ENCODE measurements around the gene TRIM25. TPM values are rescaled to one million over a fixed set of nuclear protein-coding genes. Genes with fewer than 3 reads are reported as not detected.

Gene TRIM25
- polyA plus RNA-seq, 4 donors = 13.2 to 47.2 (median 30.0) TPM

DNA sequence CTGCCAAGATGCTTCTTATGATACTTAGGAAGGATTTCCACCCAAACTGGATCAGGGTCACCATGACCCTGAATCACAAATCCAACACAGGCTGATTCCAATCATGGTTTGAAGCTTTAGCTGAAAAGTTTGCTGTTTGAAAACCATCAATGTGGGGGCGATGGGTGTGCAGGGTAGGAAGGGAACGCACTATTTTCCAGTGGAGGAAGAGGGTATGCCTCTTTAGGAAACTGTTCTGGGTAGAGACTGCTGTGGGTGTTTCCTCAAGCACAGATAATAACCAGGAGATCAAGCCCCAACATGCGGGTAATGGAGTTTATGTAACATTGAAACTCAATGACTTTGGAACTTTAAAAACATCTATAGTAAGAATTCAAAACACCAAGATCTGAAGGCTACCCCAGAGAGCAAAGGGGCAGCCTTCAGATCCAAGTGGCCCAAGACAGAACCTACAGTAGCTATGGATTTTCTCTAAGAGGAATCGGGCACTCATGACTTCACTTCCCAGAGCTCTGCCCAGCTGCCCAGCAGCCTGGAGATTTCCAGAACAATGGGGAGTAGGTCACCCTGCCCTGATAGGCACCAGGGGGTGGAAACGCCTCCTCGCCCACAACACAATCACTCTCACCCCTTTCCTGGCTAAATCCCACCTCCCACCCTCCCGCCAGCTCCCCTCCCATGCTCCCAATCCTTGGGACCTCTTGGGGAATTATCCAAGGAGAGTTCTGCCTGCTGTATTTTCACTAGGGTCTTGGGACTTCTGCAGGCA lies 22.8 kb downstream of the TRIM25 start:
- no peaks in the 10 kb centered on the region for H3K27me3 ChIP-seq (ENCODE audit: control insufficient read depth in 3 of 3, insufficient read depth in 3 of 3, low read length in 3 of 3)
- peaks cover 23 to 79% (median 54%) of the 10 kb centered on the region in 3 donors for H3K36me3 ChIP-seq (ENCODE audit: control insufficient read depth in 3 of 3, insufficient read depth in 2 of 3, low read depth in 1 of 3, low read length in 3 of 3)
- peaks cover 0 to 12% (median 5%) of the 10 kb centered on the region in 3 donors for H3K4me1 ChIP-seq (ENCODE audit: control insufficient read depth in 3 of 3, insufficient read depth in 2 of 3, low read depth in 1 of 3, low read length in 2 of 3)
- DNase-seq (no peak), FAIRE-seq (no peak)
- H3K9me3 ChIP-seq (ENCODE audit: control insufficient read depth in 2 of 2, insufficient read depth in 1 of 2, low read depth in 1 of 2, low read length in 1 of 2) = peaks cover 4 to 18% of the 10 kb centered on the region in 2 donors
- H3K27ac ChIP-seq (ENCODE audit: low read depth in 1 of 3, low read length in 2 of 3) = no peak overlapping the region
- WGBS, 3 donors = 90 to 98% (median 91%) methylated on average over 7 of the region's 7 CpGs
- H3K4me3 ChIP-seq (ENCODE audit: low read depth in 1 of 3, low read length in 3 of 3) = no peak overlapping the region

DNA sequence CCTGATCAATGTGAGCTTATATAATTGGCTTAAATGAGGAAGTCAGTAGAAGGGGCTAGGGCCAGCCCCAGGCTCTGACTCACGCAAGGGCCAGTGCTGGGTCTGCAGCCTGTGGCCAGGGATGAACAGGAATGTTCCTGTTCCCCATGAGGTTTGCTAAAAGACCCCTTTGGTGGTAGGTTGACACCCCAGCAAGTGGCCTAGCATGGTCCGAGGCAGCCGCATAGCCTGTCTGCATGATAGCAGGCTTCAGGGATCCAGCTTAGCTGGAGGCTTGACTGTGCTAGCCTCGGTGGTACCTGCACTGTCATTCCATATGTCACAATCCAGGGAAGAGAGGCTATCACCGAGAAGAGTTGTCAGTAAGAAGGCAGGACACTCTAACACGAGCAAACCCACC lies 23.5 kb downstream of the TRIM25 start:
- peaks cover 2 to 14% (median 5%) of the 10 kb centered on the region in 3 donors for H3K4me1 ChIP-seq (ENCODE audit: control insufficient read depth in 3 of 3, insufficient read depth in 2 of 3, low read depth in 1 of 3, low read length in 2 of 3)
- H3K4me3 ChIP-seq (ENCODE audit: low read depth in 1 of 3, low read length in 3 of 3) = no peak overlapping the region
- H3K27ac ChIP-seq (ENCODE audit: low read depth in 1 of 3, low read length in 2 of 3) = no peak overlapping the region
- H3K27me3 ChIP-seq (ENCODE audit: control insufficient read depth in 3 of 3, insufficient read depth in 3 of 3, low read length in 3 of 3) = no peaks in the 10 kb centered on the region
- H3K9me3 ChIP-seq (ENCODE audit: control insufficient read depth in 2 of 2, insufficient read depth in 1 of 2, low read depth in 1 of 2, low read length in 1 of 2) = peaks cover 4 to 18% of the 10 kb centered on the region in 2 donors
- 94 to 100% (median 98%) methylated on average over 6 of the region's 6 CpGs for WGBS, 3 donors
- no peak for DNase-seq
- peaks cover 23 to 75% (median 54%) of the 10 kb centered on the region in 3 donors for H3K36me3 ChIP-seq (ENCODE audit: control insufficient read depth in 3 of 3, insufficient read depth in 2 of 3, low read depth in 1 of 3, low read length in 3 of 3)
- FAIRE-seq = no peak

DNA sequence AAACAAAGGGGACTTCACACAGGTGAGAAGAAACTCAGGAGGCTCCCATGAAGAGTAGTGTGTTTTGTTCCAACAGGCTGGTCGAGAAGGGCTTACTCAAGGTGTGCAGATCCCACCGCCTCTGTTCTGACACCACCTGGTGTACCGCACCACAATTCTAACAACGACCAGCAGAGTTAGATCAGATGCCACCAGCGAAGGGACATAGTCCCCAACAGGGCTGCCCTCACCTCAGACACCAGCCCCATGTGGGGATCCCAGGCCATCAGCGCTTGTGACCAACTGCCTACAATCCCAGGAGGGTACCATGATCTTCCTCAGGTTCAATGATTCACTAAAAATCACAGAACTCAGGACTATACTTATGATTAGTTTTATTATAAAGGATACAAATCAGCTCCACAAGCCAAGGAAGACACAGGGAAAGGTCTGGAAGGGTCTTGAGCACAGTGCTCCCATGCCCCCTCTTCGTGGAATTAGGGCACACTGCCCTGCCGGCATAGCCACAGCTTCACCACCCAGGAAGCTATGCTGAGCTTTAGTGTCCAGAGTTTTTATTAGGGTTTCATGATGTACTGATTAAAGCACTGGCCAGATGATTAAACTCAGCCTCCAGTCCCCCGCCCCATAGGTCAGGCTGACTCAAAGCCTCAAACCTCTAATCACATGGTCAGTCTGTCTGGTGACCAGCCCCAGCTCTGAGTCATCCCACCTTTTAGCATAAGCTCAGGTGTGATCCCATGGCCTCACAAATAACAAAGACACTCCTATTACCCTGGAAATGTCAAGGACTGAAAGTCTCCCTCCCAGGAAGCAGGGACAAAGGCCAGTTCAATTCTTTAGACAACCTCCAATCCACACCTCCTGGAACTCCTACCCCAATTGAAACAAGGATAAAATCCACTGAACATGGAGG lies 26.0 kb downstream of the TRIM25 start:
- peaks cover 2 to 14% (median 5%) of the 10 kb centered on the region in 3 donors for H3K4me1 ChIP-seq (ENCODE audit: control insufficient read depth in 3 of 3, insufficient read depth in 2 of 3, low read depth in 1 of 3, low read length in 2 of 3)
- WGBS, 3 donors = 94 to 97% (median 97%) methylated on average over 9 of the region's 9 CpGs
- no peak for FAIRE-seq
- H3K27me3 ChIP-seq (ENCODE audit: control insufficient read depth in 3 of 3, insufficient read depth in 3 of 3, low read length in 3 of 3) = no peaks in the 10 kb centered on the region
- peak in 1 of 2 donors; percentile 56 for DNase-seq
- H3K27ac ChIP-seq (ENCODE audit: low read depth in 1 of 3, low read length in 2 of 3) = peak overlapping the region in 1 of 3 donors; percentile 49
- no peak overlapping the region for H3K4me3 ChIP-seq (ENCODE audit: low read depth in 1 of 3, low read length in 3 of 3)
- H3K9me3 ChIP-seq (ENCODE audit: control insufficient read depth in 2 of 2, insufficient read depth in 1 of 2, low read depth in 1 of 2, low read length in 1 of 2) = peaks cover 4 to 18% of the 10 kb centered on the region in 2 donors
- peaks cover 17 to 59% (median 32%) of the 10 kb centered on the region in 3 donors for H3K36me3 ChIP-seq (ENCODE audit: control insufficient read depth in 3 of 3, insufficient read depth in 2 of 3, low read depth in 1 of 3, low read length in 3 of 3)

DNA sequence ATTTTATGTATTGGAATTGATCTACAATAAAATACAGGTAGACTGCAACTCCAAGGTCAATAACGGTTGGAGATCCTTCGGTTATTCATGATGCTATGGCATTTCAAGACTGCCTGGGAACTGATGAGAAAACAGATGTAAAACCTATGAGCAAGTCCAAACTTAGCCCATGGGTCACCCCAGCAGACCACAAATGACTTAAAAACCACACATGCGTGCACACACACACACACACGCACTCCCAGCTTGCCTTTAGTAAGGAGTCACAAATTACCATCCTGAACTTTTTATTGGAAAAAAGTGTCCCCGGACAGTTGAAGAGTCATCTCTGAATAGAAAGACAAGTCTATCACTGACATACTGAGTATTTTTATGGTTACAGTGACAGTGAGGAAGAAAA lies 26.7 kb downstream of the TRIM25 start:
- Histone ChIP-seq H3K27ac (ENCODE audit: low read depth in 1 of 3, low read length in 2 of 3) (peak overlapping the region in 2 of 3 donors; percentile 49 to 77), H3K9me3 (ENCODE audit: control insufficient read depth in 2 of 2, insufficient read depth in 1 of 2, low read depth in 1 of 2, low read length in 1 of 2) (peaks cover 4 to 18% of the 10 kb centered on the region in 2 donors), H3K4me1 (ENCODE audit: control insufficient read depth in 3 of 3, insufficient read depth in 2 of 3, low read depth in 1 of 3, low read length in 2 of 3) (peaks cover 2 to 14% (median 5%) of the 10 kb centered on the region in 3 donors), H3K36me3 (ENCODE audit: control insufficient read depth in 3 of 3, insufficient read depth in 2 of 3, low read depth in 1 of 3, low read length in 3 of 3) (peaks cover 17 to 56% (median 29%) of the 10 kb centered on the region in 3 donors), H3K27me3 (ENCODE audit: control insufficient read depth in 3 of 3, insufficient read depth in 3 of 3, low read length in 3 of 3) (no peaks in the 10 kb centered on the region), H3K4me3 (ENCODE audit: low read depth in 1 of 3, low read length in 3 of 3) (no peak overlapping the region)
- FAIRE-seq (no peak), DNase-seq (no peak)
- WGBS, 3 donors = 94 to 96% (median 94%) methylated on average over 5 of the region's 5 CpGs

DNA sequence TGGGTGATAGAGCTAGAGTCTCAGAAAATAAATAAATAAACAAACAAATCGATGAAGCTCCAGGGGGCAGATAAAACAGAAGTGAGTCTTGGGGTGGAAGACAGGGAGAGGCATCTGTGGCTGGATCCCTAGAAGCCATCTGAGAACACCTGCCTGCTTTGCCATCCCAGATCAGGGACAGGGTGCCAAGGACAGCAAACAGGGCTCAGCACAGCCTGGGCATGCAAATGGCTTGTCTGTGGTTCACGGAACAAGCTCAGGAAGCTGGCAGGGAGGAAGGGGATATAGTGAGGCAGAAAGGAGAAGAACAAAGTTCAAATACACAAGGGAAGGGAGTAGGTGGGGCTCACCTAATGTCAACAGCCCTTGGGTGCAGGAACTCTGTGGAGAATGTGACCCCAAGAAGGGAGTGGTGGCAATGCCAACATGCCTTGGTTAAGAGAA lies 27.5 kb downstream of the TRIM25 start:
- Histone ChIP-seq H3K27me3 (ENCODE audit: control insufficient read depth in 3 of 3, insufficient read depth in 3 of 3, low read length in 3 of 3) (no peaks in the 10 kb centered on the region), H3K4me3 (ENCODE audit: low read depth in 1 of 3, low read length in 3 of 3) (no peak overlapping the region), H3K9me3 (ENCODE audit: control insufficient read depth in 2 of 2, insufficient read depth in 1 of 2, low read depth in 1 of 2, low read length in 1 of 2) (peaks cover 4 to 18% of the 10 kb centered on the region in 2 donors), H3K27ac (ENCODE audit: low read depth in 1 of 3, low read length in 2 of 3) (peak overlapping the region; percentile 63 to 77 (median 73)), H3K36me3 (ENCODE audit: control insufficient read depth in 3 of 3, insufficient read depth in 2 of 3, low read depth in 1 of 3, low read length in 3 of 3) (peaks cover 9 to 48% (median 22%) of the 10 kb centered on the region in 3 donors), H3K4me1 (ENCODE audit: control insufficient read depth in 3 of 3, insufficient read depth in 2 of 3, low read depth in 1 of 3, low read length in 2 of 3) (peaks cover 2 to 14% (median 5%) of the 10 kb centered on the region in 3 donors)
- no peak for FAIRE-seq
- 20 to 64% (median 42%) methylated on average over 2 of the region's 2 CpGs for WGBS, 3 donors
- DNase-seq = peak; percentile 71 to 91

DNA sequence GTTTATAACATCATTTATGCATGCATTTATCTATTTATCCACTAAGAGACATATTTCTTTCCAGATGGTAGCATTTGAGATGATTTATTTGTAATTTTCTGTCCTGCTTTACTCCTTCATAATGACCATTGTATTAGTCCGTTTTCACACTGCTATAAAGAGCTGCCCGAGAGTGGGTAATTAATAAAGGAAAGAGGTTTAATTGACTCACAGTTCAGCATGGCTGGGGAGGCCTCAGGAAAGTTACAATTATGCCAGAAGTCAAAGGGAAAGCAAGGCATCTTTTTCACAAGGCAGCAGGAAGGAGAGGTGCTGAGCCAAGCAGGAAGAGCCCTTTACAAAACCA lies 28.6 kb downstream of the TRIM25 start:
- FAIRE-seq = no peak
- DNase-seq = no peak
- H3K4me1 ChIP-seq (ENCODE audit: control insufficient read depth in 3 of 3, insufficient read depth in 2 of 3, low read depth in 1 of 3, low read length in 2 of 3) = peaks cover 2 to 14% (median 5%) of the 10 kb centered on the region in 3 donors
- WGBS, 3 donors = 39 to 48% (median 41%) methylated on average over 2 of the region's 2 CpGs
- peaks cover 7 to 38% (median 11%) of the 10 kb centered on the region in 3 donors for H3K36me3 ChIP-seq (ENCODE audit: control insufficient read depth in 3 of 3, insufficient read depth in 2 of 3, low read depth in 1 of 3, low read length in 3 of 3)
- no peak overlapping the region for H3K27ac ChIP-seq (ENCODE audit: low read depth in 1 of 3, low read length in 2 of 3)
- no peaks in the 10 kb centered on the region for H3K27me3 ChIP-seq (ENCODE audit: control insufficient read depth in 3 of 3, insufficient read depth in 3 of 3, low read length in 3 of 3)
- H3K4me3 ChIP-seq (ENCODE audit: low read depth in 1 of 3, low read length in 3 of 3) = no peak overlapping the region
- H3K9me3 ChIP-seq (ENCODE audit: control insufficient read depth in 2 of 2, insufficient read depth in 1 of 2, low read depth in 1 of 2, low read length in 1 of 2) = peaks cover 4 to 18% of the 10 kb centered on the region in 2 donors

DNA sequence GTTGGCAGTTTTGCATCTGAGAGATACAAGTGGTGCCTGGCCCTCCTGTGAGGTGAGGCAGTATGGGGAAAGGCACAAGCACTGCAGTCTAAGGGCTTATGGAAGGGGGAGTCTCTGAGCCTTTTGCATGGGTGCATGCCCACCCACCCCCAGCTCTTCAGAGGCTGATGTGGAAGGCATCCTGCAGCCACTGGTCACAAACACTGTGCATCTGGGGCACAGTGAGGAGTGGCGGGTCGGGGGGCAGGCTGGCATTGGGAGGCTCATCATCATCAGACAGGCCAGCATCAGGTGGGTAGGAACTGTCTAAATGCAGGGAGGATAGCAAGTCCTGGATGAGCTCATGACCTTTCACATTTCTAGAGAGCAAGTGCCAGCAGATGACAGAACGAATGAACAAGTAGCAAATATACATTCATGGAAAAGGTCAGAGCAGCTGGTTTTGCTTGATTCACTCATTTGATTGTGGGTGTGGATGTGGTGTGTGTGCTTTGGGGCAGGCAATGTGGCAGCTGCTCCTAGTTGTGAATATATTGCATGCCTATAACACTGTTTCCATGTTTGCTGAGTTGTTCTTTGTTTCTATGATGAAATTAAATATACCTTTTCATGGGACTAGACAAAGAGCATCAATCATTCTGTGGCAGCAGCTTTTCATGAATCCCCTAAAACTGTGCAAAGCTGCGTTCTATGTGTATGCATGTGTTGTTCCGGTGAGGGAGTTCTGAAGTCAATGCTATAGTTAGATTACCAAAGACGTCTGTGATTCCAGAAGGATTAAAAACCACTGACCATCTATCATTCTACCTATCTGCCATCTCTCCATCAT lies 29.2 kb downstream of the TRIM25 start:
- no peak for FAIRE-seq
- DNase-seq = no peak
- no peak overlapping the region for H3K27ac ChIP-seq (ENCODE audit: low read depth in 1 of 3, low read length in 2 of 3)

More for the DNA sequence above, 29.2 kb downstream of the TRIM25 start:
- Histone ChIP-seq H3K27me3 (ENCODE audit: control insufficient read depth in 3 of 3, insufficient read depth in 3 of 3, low read length in 3 of 3) (no peaks in the 10 kb centered on the region), H3K4me3 (ENCODE audit: low read depth in 1 of 3, low read length in 3 of 3) (no peak overlapping the region), H3K4me1 (ENCODE audit: control insufficient read depth in 3 of 3, insufficient read depth in 2 of 3, low read depth in 1 of 3, low read length in 2 of 3) (peaks cover 2 to 14% (median 5%) of the 10 kb centered on the region in 3 donors), H3K36me3 (ENCODE audit: control insufficient read depth in 3 of 3, insufficient read depth in 2 of 3, low read depth in 1 of 3, low read length in 3 of 3) (peaks cover 2 to 33% (median 7%) of the 10 kb centered on the region in 3 donors), H3K9me3 (ENCODE audit: control insufficient read depth in 2 of 2, insufficient read depth in 1 of 2, low read depth in 1 of 2, low read length in 1 of 2) (peaks cover 4 to 18% of the 10 kb centered on the region in 2 donors)
- 77 to 83% (median 82%) methylated on average over 6 of the region's 6 CpGs for WGBS, 3 donors

All from small intestine (tissue), 7 donors.